A673 (cell line): ENCODE data around the gene TMPRSS11A. TPM values are rescaled to one million over a fixed set of nuclear protein-coding genes. Genes with fewer than 3 reads are reported as not detected.

Experiments used
- BruUV-seq: library from RNA; stranded (reverse); fragments of 400-500 nt; replicated peaks from 2 replicates; lab custom pipeline; 2021; lab: Mats Ljungman, UMichigan
- CTCF ChIA-PET: fragments of 300-600 bp; sonication (Branson Sonifier 250); formaldehyde crosslinking; loops from one replicate; lab custom pipeline; 2022; ENCODE audit warnings: antibody characterized with exemption; lab: Charles Lee
- POLR2A ChIA-PET: fragments of 300-600 bp; sonication (Branson Sonifier 250); formaldehyde crosslinking; loops from one replicate; lab custom pipeline; 2022; ENCODE audit warnings: antibody characterized with exemption; ENCODE audit not compliant: low non-redundant PET; lab: Charles Lee
- DNase-seq: peaks from one replicate; pipeline ENCODE4 v3.0.0-alpha.2; 2015; ENCODE audit warnings: low spot score
- H3K27ac ChIP-seq: fragments of 200-600 bp; sonication (generic); 2 replicates; pipeline ENCODE4 v1.5.1; 2016; ENCODE audit warnings: mixed run types, low read depth, mild to moderate bottlenecking, mixed read lengths, antibody characterized with exemption, low read length; ENCODE audit not compliant: poor library complexity, severe bottlenecking
- H3K27me3 ChIP-seq: fragments of 200-600 bp; sonication (generic); replicated peaks from 2 replicates; pipeline ENCODE4 v1.6.1; 2017; ENCODE audit warnings: mixed run types, low read depth, mild to moderate bottlenecking, mixed read lengths, antibody characterized with exemption, low read length; ENCODE audit not compliant: insufficient read depth, poor library complexity
- H3K36me3 ChIP-seq: fragments of 200-600 bp; sonication (generic); 2 replicates; pipeline ENCODE4 v1.6.1; 2016; ENCODE audit warnings: mixed run types, mild to moderate bottlenecking, mixed read lengths, antibody characterized with exemption, low read length; ENCODE audit not compliant: insufficient read depth, poor library complexity, severe bottlenecking
- H3K4me1 ChIP-seq: fragments of 200-600 bp; sonication (generic); 2 replicates; pipeline ENCODE4 v1.6.1; 2017; ENCODE audit warnings: mixed run types, mild to moderate bottlenecking, mixed read lengths, antibody characterized with exemption, low read length; ENCODE audit not compliant: insufficient read depth, poor library complexity, severe bottlenecking
- H3K4me3 ChIP-seq: fragments of 200-600 bp; sonication (generic); 2 replicates; pipeline ENCODE4 v1.5.1; 2016; ENCODE audit warnings: low read depth, mixed run types, mild to moderate bottlenecking, mixed read lengths, low read length; ENCODE audit not compliant: poor library complexity, severe bottlenecking
- H3K9me3 ChIP-seq: fragments of 200-600 bp; sonication (generic); 2 replicates; pipeline ENCODE4 v1.6.1; 2016; ENCODE audit warnings: mixed run types, low read depth, mild to moderate bottlenecking, mixed read lengths, antibody characterized with exemption, low read length; ENCODE audit not compliant: poor library complexity, severe bottlenecking
- CTCF ChIP-seq: fragments of 300-800, 200-600 bp; sonication (generic); conservative IDR thresholded peaks from 2 replicates; pipeline ENCODE4 v1.5.1; 2017; ENCODE audit warnings: low read depth, mild to moderate bottlenecking, antibody characterized with exemption, low read length, moderate library complexity, mixed read lengths
- EZH2 ChIP-seq: fragments of 200-600 bp; sonication (generic); IDR thresholded peaks from 2 replicates; pipeline ENCODE4 v1.6.1; 2017; ENCODE audit warnings: borderline replicate concordance, low read depth, mild to moderate bottlenecking, mixed read lengths, antibody characterized with exemption, low read length; ENCODE audit not compliant: poor library complexity, severe bottlenecking
- intact Hi-C: fragments of 100-400 bp; cut with micrococcal nuclease; formaldehyde crosslinking; loops from one replicate; pipeline ENCODE4 v1.10.0; 2022; ENCODE audit not compliant: unreplicated experiment
- total RNA-seq: library from RNA; stranded (reverse); gene quantifications from 2 replicates; pipeline ENCODE4 v1.2.3, GENCODE V29; 2021

The TMPRSS11A gene
- total RNA-seq, 1 experiment from 2014 or later, result not detected

GRCh38 chr4:67892905-67893304 lies 70.4 kb downstream of the TMPRSS11A start:
- Histone ChIP-seq H3K27me3 (no peaks in the 10 kb centered on the region), H3K27ac (no peak overlapping the region), H3K4me1 (no peaks in the 10 kb centered on the region), H3K36me3 (no peaks in the 10 kb centered on the region), H3K4me3 (no peak overlapping the region), H3K9me3 (no peaks in the 10 kb centered on the region)
- POLR2A ChIA-PET, result no interaction called here
- CTCF ChIA-PET, result no interaction called here
- no peak for DNase-seq
- intact Hi-C loops, result no loop called here
- no TSS peak for BruUV-seq
- no peak for TF ChIP-seq EZH2
- no peak for TF ChIP-seq CTCF

GRCh38 chr4:67892253-67892652 lies 71.0 kb downstream of the TMPRSS11A start:
- Histone ChIP-seq H3K27me3 (no peaks in the 10 kb centered on the region), H3K36me3 (no peaks in the 10 kb centered on the region), H3K4me3 (no peak overlapping the region), H3K27ac (no peak overlapping the region), H3K9me3 (no peaks in the 10 kb centered on the region), H3K4me1 (no peaks in the 10 kb centered on the region)
- TF ChIP-seq EZH2 (no peak), CTCF (no peak)
- DNase-seq, result no peak
- CTCF ChIA-PET, result no interaction called here
- POLR2A ChIA-PET, result no interaction called here
- no TSS peak for BruUV-seq
- intact Hi-C loops, result no loop called here

- Histone ChIP-seq H3K9me3 (no peaks in the 10 kb centered on the region), H3K27ac (no peak overlapping the region), H3K36me3 (no peaks in the 10 kb centered on the region), H3K27me3 (no peaks in the 10 kb centered on the region), H3K4me1 (no peaks in the 10 kb centered on the region), H3K4me3 (no peak overlapping the region)
- POLR2A ChIA-PET, result no interaction called here
- TF ChIP-seq CTCF (no peak), EZH2 (no peak)
- CTCF ChIA-PET, result no interaction called here
- no peak for DNase-seq
- no TSS peak for BruUV-seq
- intact Hi-C loops, result no loop called here
These were observed 71.6 kb downstream of the TMPRSS11A start for GRCh38 chr4:67891645-67892044.
